A549 (cell line): Measurements from ENCODE around the gene CHRNB1. TPM values are rescaled to one million over a fixed set of nuclear protein-coding genes. Genes with fewer than 3 reads are reported as not detected.

Source experiments
- ATAC-seq, 2 experiments: fragments of 200-7000 bp in 1 of 2; fragments of >200 bp in 1 of 2; cut with Nextera tagmentation in 1 of 2; cut with Tn5 transposase in 1 of 2; 3 replicates each; pipeline versions ENCODE4 v1.8.0 to v1.9.1; 2018 to 2020; ENCODE audit warnings: mild to moderate bottlenecking in 1 of 2, moderate library complexity in 1 of 2
- CTCF ChIA-PET: fragments of 300-600 bp; sonication (Branson Sonifier 250); formaldehyde crosslinking; extraction: SDS; loops from one replicate; lab custom pipeline; 2021; ENCODE audit warnings: antibody characterized with exemption, inconsistent platforms; lab: Yijun Ruan, JAX
- POLR2A ChIA-PET: fragments of 350-600 bp; formaldehyde crosslinking; extraction: SDS; loops from one replicate; lab custom pipeline; 2021; ENCODE audit warnings: antibody characterized with exemption, inconsistent platforms; lab: Yijun Ruan, JAX
- DNase-seq, 2 experiments: peaks; one replicate each; pipeline versions ENCODE4 v3.0.0 to v3.0.0-alpha.2; 2011 to 2016; ENCODE audit warnings: low read depth in 1 of 2, low spot score in 1 of 2
- FAIRE-seq: peaks from 2 replicates; lab custom pipeline; 2011; peaks lifted over from hg19 to GRCh38; lab: Jason Lieb, UNC
- H3K27ac ChIP-seq, 2 experiments: fragments of >200 bp; sonication (Bioruptor Twin); formaldehyde crosslinking; 3 replicates each; pipeline ENCODE4 v1.5.1; 2016 to 2017
- H3K4me1 ChIP-seq: fragments of >200 bp; sonication (Bioruptor Twin); formaldehyde crosslinking; 3 replicates; pipeline ENCODE4 v1.6.1; 2016
- H3K4me2 ChIP-seq: fragments of >200 bp; sonication (Bioruptor Twin); formaldehyde crosslinking; 3 replicates; pipeline ENCODE4 v1.6.1; 2016
- H3K4me3 ChIP-seq: fragments of >200 bp; sonication (Bioruptor Twin); formaldehyde crosslinking; 3 replicates; pipeline ENCODE4 v1.5.1; 2016
- H3K9me3 ChIP-seq: fragments of >200 bp; sonication (Bioruptor Twin); formaldehyde crosslinking; 3 replicates; pipeline ENCODE4 v1.6.1; 2016
- BHLHE40 ChIP-seq: IDR thresholded peaks from 2 replicates; pipeline ENCODE4 v1.6.1; 2012; ENCODE audit warnings: low read depth, low read length, inconsistent platforms
- CBX2 ChIP-seq: fragments of 200-600 bp; sonication (generic); IDR thresholded peaks from 2 replicates; pipeline ENCODE4 v1.6.1; 2016; ENCODE audit warnings: low read depth, mild to moderate bottlenecking, borderline replicate concordance
- CHD4 ChIP-seq: fragments of 200-600 bp; sonication (generic); IDR thresholded peaks from 2 replicates; pipeline ENCODE4 v1.6.1; 2016; ENCODE audit warnings: antibody characterized with exemption, mild to moderate bottlenecking, borderline replicate concordance
- EHMT2 ChIP-seq: fragments of 200-600 bp; sonication (generic); IDR thresholded peaks from 2 replicates; pipeline ENCODE4 v1.6.1; 2016; ENCODE audit warnings: antibody characterized with exemption, low read depth, mild to moderate bottlenecking, moderate library complexity
- EP300 ChIP-seq, 2 experiments: fragments of >200 bp; sonication (Bioruptor Twin); formaldehyde crosslinking; IDR thresholded peaks; 2 replicates in 1 of 2; 3 replicates in 1 of 2; pipeline ENCODE4 v1.6.1; 2016 to 2017
- HDAC2 ChIP-seq: fragments of 200-600 bp; sonication (generic); IDR thresholded peaks from 2 replicates; pipeline ENCODE4 v1.6.1; 2016
- HOXA7 ChIP-seq: fragments of 250-450 bp; sonication (Bioruptor Pico); IDR thresholded peaks from 2 replicates; pipeline ENCODE4 v1.5.0; 2020; ENCODE audit warnings: mild to moderate bottlenecking, moderate library complexity
- JUN ChIP-seq, 2 experiments: fragments of >200 bp; sonication (Bioruptor Twin); formaldehyde crosslinking; IDR thresholded peaks; 2 replicates in 1 of 2; 3 replicates in 1 of 2; pipeline ENCODE4 v1.6.1; 2016 to 2017
- KDM5A ChIP-seq: fragments of 200-600 bp; sonication (generic); IDR thresholded peaks from 2 replicates; pipeline ENCODE4 v1.6.1; 2016; ENCODE audit warnings: antibody characterized with exemption, mild to moderate bottlenecking
- MAFK ChIP-seq: fragments of 450-650 bp; IDR thresholded peaks from 2 replicates; pipeline ENCODE4 v1.6.1; 2014; ENCODE audit not compliant: partially characterized antibody
- MAZ ChIP-seq: fragments of 150-350 bp; IDR thresholded peaks from 2 replicates; pipeline ENCODE4 v1.6.1; 2014; ENCODE audit warnings: antibody characterized with exemption, low read depth, low read length, borderline replicate concordance
- NPAS2 ChIP-seq: fragments of 250-450 bp; sonication (Bioruptor Pico); IDR thresholded peaks from 2 replicates; pipeline ENCODE4 v1.8.0; 2022; ENCODE audit warnings: mild to moderate bottlenecking, moderate library complexity, borderline replicate concordance
- NR3C1 ChIP-seq: fragments of >200 bp; sonication (Bioruptor Twin); formaldehyde crosslinking; IDR thresholded peaks from 3 replicates; pipeline ENCODE4 v1.6.1; 2017
- RNF2 ChIP-seq: fragments of 200-600 bp; sonication (generic); IDR thresholded peaks from 2 replicates; pipeline ENCODE4 v1.6.1; 2016; ENCODE audit warnings: low read depth, mild to moderate bottlenecking, antibody characterized with exemption, moderate library complexity, borderline replicate concordance
- SMC3 ChIP-seq: fragments of >200 bp; sonication (Bioruptor Twin); formaldehyde crosslinking; IDR thresholded peaks from 3 replicates; pipeline ENCODE4 v1.6.1; 2018; ENCODE audit warnings: inconsistent platforms
- TFCP2L1 ChIP-seq: fragments of 250-450 bp; sonication (Bioruptor Pico); IDR thresholded peaks from 2 replicates; pipeline ENCODE4 v1.5.0; 2021; ENCODE audit warnings: mild to moderate bottlenecking
- ZC3H11A ChIP-seq: fragments of 450-650 bp; IDR thresholded peaks from 2 replicates; pipeline ENCODE4 v1.6.1; 2014; ENCODE audit warnings: antibody characterized with exemption, mild to moderate bottlenecking
- ZFP36 ChIP-seq: fragments of 450-650 bp; IDR thresholded peaks from 2 replicates; pipeline ENCODE4 v1.6.1; 2014; ENCODE audit warnings: borderline replicate concordance; ENCODE audit not compliant: partially characterized antibody
- ZNF302 ChIP-seq: fragments of 250-450 bp; sonication (Bioruptor Pico); IDR thresholded peaks from 2 replicates; pipeline ENCODE4 v1.9.0; 2021; ENCODE audit warnings: inconsistent platforms, mild to moderate bottlenecking, moderate library complexity
- ZSCAN20 ChIP-seq: fragments of 250-450 bp; sonication (Bioruptor Pico); IDR thresholded peaks from 2 replicates; pipeline ENCODE4 v1.8.0; 2022; ENCODE audit warnings: mild to moderate bottlenecking, moderate library complexity
- WGBS: methylation state at CpG from one replicate; pipeline ENCODE4 v1.1.6; 2017; ENCODE audit errors: missing lambda C conversion rate; 5-methylcytosine and 5-hydroxymethylcytosine counted together
- polyA plus RNA-seq, 4 experiments: library from polyadenylated mRNA; depleted of rRNA in 3 of 4; stranded (reverse); fragments of >200 nt; fragmentation: RNase III in 1 of 4; extraction: RNeasy Plus Mini Kit Qiagen cat#74134 plus additional on column Dnase treatment in 1 of 4; gene quantifications; 2 replicates in 3 of 4; 3 replicates in 1 of 4; pipeline ENCODE4 v1.2.3, GENCODE V29; 2011 to 2017
- TF ChIP-seq, protein P1 (sequence below): fragments of >200 bp; sonication (Bioruptor Twin); formaldehyde crosslinking; IDR thresholded peaks from 3 replicates; pipeline ENCODE4 v1.5.1; 2016
- TF ChIP-seq, protein P2 (sequence below): IDR thresholded peaks from 2 replicates; pipeline ENCODE4 v1.6.1; 2012; ENCODE audit warnings: low read depth, borderline replicate concordance

Gene CHRNB1
- polyA plus RNA-seq, 2 of the 4 experiments (the other 2 are of a cell fraction): 6.5 to 8.4 TPM

DNA sequence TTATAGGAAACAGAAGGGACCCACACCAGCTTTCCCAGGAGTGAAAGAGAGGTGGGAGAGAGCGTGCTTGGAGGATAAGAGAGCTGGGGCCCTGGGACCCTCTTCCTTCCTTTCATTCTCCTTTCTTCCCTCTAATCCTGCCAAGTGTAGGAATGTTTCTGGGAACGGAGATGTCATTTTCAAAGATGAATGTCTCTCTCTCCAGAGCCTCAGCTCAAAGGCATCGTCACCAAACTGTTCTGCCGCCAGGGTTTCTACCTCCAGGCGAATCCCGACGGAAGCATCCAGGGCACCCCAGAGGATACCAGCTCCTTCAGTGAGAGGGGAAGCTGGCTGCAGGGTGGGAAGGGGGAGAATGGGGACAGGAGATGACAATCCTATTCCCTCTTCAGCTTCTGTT is 3.6 kb upstream of the CHRNB1 start:
- POLR2A ChIA-PET: interaction anchor here (1.0 to 1.4 kb wide), 4 partner anchors 37 to 45 kb away, joined by 3 to 6 read pairs (median 4); partner anchors contain the start of genes TMEM256 and ZBTB4
- H3K4me3 ChIP-seq: no peak overlapping the region
- no peak for ATAC-seq

DNA sequence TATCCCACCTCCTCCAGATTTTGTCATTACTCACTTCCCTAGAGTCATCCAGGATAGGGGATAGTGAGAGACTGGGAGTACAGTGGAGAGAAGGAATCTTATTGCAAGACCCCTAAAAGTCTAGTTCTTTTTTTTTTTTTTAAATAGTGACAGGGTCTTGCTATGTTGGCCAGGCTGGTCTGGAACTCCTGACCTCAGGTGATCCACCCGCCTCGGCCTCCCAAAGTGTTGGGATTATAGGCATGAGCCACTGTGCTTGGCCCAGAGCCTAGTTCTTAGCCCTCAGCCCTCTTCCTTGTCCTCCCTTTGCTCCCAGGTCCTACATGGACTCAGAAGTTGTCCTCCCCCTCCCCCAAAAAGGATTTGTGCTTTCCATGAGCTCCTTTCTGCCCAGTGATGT is 2.7 kb upstream of the CHRNB1 start:
- H3K27ac ChIP-seq: no peak overlapping the region
- ATAC-seq (no peak), FAIRE-seq (no peak), DNase-seq (no peak)
- CTCF ChIA-PET: interaction anchor here (1.1 to 17.0 kb wide), 10 partner anchors 11 to 245 kb away, joined by 3 to 342 read pairs (median 6); partner anchors contain the start of genes CHRNB1, KCTD11, TMEM256 and TMEM95
- H3K4me1 ChIP-seq: peaks cover 36% of the 10 kb centered on the region
- no peaks in the 10 kb centered on the region for H3K9me3 ChIP-seq
- TF ChIP-seq ZC3H11A: no peak
- TF ChIP-seq EHMT2: no peak
- TF ChIP-seq CBX2: no peak
- TF ChIP-seq BHLHE40: no peak
- TF ChIP-seq ZNF302 (CRISPR knock-in tag): no peak
- TF ChIP-seq NR3C1: no peak
- no peak for TF ChIP-seq CHD4
- no peak for TF ChIP-seq MAZ
- TF ChIP-seq KDM5A: no peak
- TF ChIP-seq MAFK: no peak
- TF ChIP-seq, protein P1, sequence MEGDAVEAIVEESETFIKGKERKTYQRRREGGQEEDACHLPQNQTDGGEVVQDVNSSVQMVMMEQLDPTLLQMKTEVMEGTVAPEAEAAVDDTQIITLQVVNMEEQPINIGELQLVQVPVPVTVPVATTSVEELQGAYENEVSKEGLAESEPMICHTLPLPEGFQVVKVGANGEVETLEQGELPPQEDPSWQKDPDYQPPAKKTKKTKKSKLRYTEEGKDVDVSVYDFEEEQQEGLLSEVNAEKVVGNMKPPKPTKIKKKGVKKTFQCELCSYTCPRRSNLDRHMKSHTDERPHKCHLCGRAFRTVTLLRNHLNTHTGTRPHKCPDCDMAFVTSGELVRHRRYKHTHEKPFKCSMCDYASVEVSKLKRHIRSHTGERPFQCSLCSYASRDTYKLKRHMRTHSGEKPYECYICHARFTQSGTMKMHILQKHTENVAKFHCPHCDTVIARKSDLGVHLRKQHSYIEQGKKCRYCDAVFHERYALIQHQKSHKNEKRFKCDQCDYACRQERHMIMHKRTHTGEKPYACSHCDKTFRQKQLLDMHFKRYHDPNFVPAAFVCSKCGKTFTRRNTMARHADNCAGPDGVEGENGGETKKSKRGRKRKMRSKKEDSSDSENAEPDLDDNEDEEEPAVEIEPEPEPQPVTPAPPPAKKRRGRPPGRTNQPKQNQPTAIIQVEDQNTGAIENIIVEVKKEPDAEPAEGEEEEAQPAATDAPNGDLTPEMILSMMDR: no peak
- TF ChIP-seq, protein P2, sequence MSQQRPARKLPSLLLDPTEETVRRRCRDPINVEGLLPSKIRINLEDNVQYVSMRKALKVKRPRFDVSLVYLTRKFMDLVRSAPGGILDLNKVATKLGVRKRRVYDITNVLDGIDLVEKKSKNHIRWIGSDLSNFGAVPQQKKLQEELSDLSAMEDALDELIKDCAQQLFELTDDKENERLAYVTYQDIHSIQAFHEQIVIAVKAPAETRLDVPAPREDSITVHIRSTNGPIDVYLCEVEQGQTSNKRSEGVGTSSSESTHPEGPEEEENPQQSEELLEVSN: no peak
- no peak for TF ChIP-seq HDAC2
- TF ChIP-seq HOXA7: no peak
- TF ChIP-seq ZFP36: no peak
- no peak for TF ChIP-seq SMC3
- H3K4me2 ChIP-seq: no peak overlapping the region
- H3K4me3 ChIP-seq: no peak overlapping the region
- WGBS: 80% methylated on average over 2 of the region's 2 CpGs
- POLR2A ChIA-PET: interaction anchor here (1.1 to 1.4 kb wide), 2 partner anchors 37 to 38 kb away, joined by 3 to 4 read pairs; partner anchors contain the start of genes TMEM256 and ZBTB4

More for the DNA sequence above, 3.6 kb upstream of the CHRNB1 start:
- WGBS: 87% methylated on average over 7 of the region's 7 CpGs
- TF ChIP-seq NPAS2 (CRISPR knock-in tag): no peak
- no peak for TF ChIP-seq RNF2
- TF ChIP-seq TFCP2L1 (CRISPR knock-in tag): no peak
- no peak for TF ChIP-seq EP300 (IDR thresholded peaks at IDR 0.05)
- no peak for TF ChIP-seq CBX2
- TF ChIP-seq JUN (IDR thresholded peaks at IDR 0.05): no peak
- no peak for TF ChIP-seq ZSCAN20 (CRISPR knock-in tag)
- peaks cover 41% of the 10 kb centered on the region for H3K4me1 ChIP-seq
- CTCF ChIA-PET: interaction anchor here (0.7 to 17.0 kb wide), 13 partner anchors 10 to 246 kb away, joined by 3 to 342 read pairs (median 5); partner anchors contain the start of genes CHRNB1, KCTD11, SLC35G6 and TMEM256
- H3K27ac ChIP-seq: no peak overlapping the region
- FAIRE-seq: no peak
- DNase-seq: no peak
- no peaks in the 10 kb centered on the region for H3K9me3 ChIP-seq
- no peak overlapping the region for H3K4me2 ChIP-seq
